Fibroblast of mammary gland (primary cell): ENCODE data around the gene C4BPA.

Experiments used
- DNase-seq: peaks from one replicate; pipeline ENCODE4 v3.0.0-alpha.2; 2010; ENCODE audit warnings: low read depth
- H3K4me3 ChIP-seq: 2 replicates; pipeline ENCODE4 v1.5.1; 2011; ENCODE audit warnings: low read depth, mild to moderate bottlenecking, low read length, moderate library complexity; ENCODE audit not compliant: control insufficient read depth
- TF ChIP-seq, protein P1 (sequence below): conservative IDR thresholded peaks from 2 replicates; pipeline ENCODE4 v1.5.1; 2011; ENCODE audit warnings: low read depth, low read length, inconsistent platforms; ENCODE audit not compliant: control insufficient read depth, insufficient read depth

The C4BPA gene

DNA sequence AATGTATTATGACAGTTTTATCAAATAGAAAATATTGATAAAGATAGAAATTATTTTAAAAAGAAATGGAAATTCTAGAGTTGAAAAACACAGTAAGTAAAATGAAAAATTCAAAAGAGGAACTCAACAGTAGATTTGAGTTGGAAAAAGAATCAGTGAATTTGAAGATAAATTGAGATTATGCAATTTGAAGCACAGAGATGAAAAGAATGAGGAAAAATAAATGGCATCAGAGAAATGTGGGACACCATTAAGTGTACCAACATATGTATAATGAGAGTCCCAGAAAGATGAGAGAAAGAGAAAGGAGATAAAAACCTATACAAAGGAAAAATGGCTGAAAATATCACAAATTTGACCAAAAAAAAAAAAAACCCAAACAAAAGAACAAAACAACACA, 25.0 kb downstream of the C4BPA start:
- H3K4me3 ChIP-seq: no peak overlapping the region
- TF ChIP-seq, protein P1, sequence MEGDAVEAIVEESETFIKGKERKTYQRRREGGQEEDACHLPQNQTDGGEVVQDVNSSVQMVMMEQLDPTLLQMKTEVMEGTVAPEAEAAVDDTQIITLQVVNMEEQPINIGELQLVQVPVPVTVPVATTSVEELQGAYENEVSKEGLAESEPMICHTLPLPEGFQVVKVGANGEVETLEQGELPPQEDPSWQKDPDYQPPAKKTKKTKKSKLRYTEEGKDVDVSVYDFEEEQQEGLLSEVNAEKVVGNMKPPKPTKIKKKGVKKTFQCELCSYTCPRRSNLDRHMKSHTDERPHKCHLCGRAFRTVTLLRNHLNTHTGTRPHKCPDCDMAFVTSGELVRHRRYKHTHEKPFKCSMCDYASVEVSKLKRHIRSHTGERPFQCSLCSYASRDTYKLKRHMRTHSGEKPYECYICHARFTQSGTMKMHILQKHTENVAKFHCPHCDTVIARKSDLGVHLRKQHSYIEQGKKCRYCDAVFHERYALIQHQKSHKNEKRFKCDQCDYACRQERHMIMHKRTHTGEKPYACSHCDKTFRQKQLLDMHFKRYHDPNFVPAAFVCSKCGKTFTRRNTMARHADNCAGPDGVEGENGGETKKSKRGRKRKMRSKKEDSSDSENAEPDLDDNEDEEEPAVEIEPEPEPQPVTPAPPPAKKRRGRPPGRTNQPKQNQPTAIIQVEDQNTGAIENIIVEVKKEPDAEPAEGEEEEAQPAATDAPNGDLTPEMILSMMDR: no peak
- DNase-seq: no peak

DNA sequence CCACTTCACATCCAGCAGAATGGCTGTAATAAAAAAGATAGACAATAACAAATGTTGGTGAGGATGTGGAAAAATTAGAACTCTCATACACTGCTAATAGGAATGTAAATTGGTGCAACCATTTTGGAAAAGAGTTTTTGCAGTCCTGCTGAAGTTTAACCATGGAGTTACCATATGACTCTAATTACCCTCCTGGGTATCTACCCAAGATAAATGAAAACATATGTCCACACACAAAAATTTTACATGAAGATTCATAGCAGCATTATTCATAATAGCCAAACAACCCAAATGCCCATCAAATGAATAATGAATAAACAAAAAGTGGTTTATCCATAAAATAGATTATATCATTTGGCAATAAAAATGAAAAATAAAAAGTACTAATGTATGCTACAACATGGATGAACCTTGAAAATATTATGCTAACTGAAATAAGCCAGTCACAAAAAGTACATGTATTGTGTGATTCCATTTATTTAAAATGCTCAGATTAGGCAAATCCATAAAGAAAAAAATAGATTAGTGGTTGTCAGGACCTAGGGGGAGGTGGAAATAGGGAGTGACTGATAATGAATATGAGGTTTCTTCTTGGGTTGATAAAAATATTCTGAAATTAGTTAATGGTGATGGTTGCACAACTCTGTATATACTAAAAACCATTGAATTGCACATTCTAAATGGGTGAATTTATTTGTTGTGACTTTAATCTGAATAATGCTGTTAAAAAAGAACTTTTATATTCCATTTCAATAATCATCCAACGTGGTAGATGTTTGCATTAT, 26.4 kb downstream of the C4BPA start:
- no peak overlapping the region for H3K4me3 ChIP-seq
- TF ChIP-seq, protein P1: no peak
- no peak for DNase-seq

DNA sequence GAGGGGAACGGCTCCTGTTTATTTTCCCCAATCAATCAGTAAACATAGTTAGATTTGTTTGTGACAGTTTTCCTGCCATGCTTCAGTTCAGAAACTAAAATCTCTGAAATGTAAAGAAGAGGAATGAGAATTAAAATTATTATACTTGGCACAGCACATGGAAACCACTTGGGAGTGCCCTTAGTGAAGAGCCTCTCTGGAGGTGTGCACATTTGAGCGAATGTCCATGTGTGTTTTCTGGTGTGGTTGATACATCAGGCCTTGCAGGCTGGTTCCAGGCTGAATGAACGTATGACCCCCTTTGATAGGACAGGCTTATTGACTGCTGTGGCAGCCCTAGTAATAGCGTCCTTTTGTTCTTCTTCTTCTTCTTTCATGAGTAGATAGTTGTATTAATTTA, 27.1 kb downstream of the C4BPA start:
- TF ChIP-seq, protein P1: no peak

DNA sequence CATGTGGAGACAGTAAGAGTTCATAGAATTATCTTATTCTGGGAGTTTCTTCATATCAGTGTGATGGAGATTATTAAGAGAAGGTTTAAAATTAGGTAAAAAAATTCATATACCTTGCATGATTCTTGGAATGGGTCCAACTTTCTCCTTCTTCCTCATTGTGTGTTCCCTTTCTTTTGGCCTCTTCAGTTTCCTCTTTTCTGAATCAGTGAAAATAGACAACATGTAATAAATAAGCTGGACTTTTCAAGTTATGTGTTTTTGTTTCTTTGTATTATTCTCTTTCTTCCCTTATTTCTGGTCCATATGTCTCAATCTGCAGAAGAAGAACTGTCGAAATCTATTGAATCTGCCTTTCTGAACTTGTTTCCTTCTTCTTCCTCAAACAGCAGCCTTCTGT, 30.5 kb downstream of the C4BPA start:
- DNase-seq: no peak
- TF ChIP-seq, protein P1: no peak
- H3K4me3 ChIP-seq: no peak overlapping the region

More for the DNA sequence above, 27.1 kb downstream of the C4BPA start:
- H3K4me3 ChIP-seq: no peak overlapping the region
- no peak for DNase-seq

DNA sequence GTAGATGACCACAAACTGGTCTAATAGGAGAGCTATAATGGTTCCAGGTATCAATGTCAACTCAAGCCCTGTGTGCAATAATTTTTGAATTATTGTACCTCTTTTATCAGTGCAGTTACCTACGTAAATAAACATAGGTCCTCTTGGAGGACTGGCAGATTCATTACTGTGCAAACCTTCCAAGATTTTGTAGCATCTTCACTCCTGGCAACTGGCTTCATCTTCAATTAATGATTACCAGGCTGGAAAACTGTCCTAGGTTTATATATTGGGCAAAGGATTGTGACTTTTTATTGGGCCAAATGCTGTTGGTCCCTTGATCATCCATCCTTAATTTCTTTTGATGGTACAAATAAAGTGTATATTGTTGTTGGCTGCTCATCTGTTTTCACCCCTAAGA, 35.6 kb downstream of the C4BPA start:
- H3K4me3 ChIP-seq: no peak overlapping the region
- TF ChIP-seq, protein P1: no peak
- DNase-seq: no peak

DNA sequence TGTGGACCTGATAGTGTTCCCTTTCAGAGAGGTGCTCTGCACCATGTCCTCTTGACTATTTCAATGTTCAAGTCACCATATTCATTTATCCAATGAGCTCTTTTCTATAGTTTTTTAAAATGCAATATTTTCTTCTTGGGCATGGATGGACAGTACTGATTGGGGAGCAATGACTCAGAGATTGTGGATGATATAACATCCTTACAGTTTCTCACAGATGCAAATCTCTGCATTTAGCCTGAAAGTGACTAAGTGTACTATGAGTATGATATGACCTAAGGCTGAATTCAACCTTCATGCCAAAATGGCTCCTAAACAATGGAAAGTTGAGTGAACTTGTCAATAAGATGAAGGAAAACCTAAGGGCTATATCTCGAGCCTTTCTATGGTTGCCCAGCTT, 36.5 kb downstream of the C4BPA start:
- DNase-seq: no peak
- TF ChIP-seq, protein P1: no peak
- H3K4me3 ChIP-seq: no peak overlapping the region
